Fibroblast of peridontal ligament (primary cell): ENCODE data around the gene HAGHL.

ENCODE experiments used
- DNase-seq: peaks from one replicate; pipeline ENCODE4 v3.0.0-alpha.2; 2010; ENCODE audit errors: extremely low read depth

The HAGHL gene

GRCh38 chr16:754656-755055 lies 27.8 kb downstream of the HAGHL start:
- no peak for DNase-seq

- no peak for DNase-seq
These were observed 29.5 kb downstream of the HAGHL start for GRCh38 chr16:756428-756827.

DNA sequence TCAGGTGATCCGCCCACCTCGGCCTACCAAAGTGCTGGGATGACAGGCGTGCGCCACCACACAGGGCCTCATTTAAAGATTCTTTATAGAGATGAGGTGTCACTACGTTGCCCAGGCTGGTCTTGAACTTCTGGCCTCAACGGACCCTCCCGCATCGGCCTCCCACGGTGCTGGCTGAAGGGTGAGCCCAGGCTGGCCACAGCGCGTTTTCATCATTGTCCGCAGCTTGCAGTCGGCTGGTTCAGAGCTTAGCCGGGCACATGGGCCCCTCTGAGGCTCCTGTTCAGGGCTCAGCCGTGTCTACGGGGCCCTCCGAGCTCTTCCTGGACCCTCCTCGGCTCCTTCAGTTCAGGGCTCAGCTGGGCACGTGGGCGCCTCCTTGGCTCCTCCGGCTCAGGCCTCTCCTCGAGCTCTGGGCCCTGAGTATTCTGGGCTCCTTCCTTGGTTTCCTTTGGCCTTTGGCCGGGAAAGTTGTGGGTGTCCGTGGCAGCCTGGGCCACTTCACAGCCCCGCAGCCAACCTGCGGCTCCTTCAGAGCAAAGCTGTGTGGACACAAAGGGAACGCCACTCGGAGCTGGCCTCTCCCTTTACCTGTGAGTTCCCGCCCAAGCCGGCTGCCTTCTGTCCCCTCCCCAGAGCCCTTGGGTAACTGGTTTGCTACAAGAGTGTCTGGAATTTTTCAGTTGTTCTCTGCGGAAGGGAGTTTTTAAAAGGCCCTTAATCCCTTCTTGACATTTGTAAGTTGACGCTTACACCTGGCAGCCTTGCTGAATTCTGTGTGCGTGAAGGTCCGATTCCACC lies 32.4 kb downstream of the HAGHL start:
- DNase-seq, result no peak

DNA sequence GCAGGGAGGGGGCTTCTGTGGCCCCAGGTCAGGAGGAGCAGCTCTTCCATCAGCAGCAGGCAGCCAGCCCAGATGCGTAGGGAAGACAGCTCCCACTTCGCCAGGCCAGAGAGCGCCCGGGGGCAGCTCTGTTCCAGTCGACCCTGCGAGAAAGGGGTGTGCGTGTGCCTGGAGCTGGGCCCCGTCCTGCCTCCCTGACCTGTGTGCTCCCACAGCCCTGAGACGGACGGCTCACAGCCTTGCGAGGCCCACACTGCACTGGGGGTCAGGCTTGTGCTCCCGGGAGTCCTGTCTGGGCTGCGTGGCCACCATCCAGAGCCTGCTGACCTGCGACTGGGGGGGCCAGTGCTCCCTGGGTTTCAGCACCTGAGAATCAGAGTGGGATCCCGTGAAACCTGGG lies 33.2 kb downstream of the HAGHL start:
- no peak for DNase-seq

GRCh38 chr16:760545-761343 lies 33.8 kb downstream of the HAGHL start, which contains the start of gene MSLN:
TSS of gene MSLN (plus strand) at chr16:760734. CDS start at chr16:762681, 1,947 bp downstream.
- no peak for DNase-seq

GRCh38 chr16:761625-762513 lies 35.0 kb downstream of the HAGHL start:
- no peak for DNase-seq

- no peak for DNase-seq
These were observed 35.8 kb downstream of the HAGHL start for GRCh38 chr16:762595-763268.

DNA sequence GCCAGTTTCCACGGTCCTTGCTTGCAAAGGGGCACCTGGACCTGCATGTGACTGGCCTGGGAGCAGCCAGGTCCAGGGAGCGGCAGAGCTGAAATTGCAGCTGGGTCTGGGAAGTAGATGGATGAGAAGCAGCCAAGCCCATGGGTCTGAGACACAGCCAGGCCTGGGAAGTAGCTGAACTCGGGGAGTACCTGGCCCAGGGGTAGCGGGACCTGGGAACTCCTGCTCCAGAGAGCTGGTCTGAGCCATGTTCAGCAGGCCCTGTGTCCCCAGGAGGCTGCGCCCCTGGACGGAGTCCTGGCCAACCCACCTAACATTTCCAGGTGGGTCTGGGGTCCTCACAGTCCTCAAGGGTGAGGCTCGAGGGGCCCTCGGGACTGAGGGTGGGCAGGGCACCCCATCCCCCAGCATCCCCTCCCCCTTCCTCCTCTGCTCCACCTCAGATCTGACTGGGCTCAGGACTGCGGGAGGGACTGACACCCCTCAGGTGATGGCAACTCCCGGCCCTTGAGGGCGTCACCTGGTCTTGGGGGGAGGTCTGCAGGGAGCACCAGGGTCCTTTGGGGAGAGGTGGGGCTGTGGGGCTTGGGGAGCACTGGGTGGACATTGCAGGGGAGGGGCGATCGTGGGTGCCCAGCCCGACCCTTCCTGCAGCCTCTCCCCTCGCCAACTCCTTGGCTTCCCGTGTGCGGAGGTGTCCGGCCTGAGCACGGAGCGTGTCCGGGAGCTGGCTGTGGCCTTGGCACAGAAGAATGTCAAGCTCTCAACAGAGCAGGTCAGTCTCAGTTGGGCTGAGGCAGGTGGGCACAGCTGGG lies 36.7 kb downstream of the HAGHL start:
- DNase-seq, result no peak

DNA sequence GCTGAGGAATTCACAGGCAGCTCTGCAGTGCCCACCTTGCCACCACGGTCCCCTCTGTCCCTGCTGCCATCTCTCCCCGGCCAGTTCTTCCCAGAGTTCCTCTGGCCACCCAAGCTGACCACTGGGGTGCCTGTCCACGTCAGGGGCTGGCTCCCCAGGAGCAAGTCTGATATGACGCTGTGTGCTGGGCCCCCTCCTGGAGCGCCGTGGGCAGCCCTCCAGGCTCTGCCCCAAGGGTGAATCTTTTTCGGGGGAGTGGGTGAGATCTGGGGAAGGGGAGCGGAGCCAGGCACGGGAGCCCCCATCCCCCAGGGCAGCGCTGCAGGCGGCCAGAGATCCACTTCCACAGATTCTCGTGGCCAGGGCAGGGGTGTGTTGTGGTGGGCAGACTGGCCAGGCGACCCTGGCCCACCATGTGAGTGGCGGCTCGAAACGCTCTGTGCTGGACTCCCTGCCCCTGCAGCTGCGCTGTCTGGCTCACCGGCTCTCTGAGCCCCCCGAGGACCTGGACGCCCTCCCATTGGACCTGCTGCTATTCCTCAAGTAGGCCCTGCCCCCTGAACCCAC lies 37.4 kb downstream of the HAGHL start:
- DNase-seq, result no peak

- no peak for DNase-seq
These were observed 38.1 kb downstream of the HAGHL start for GRCh38 chr16:764848-765487.

GRCh38 chr16:765488-765865 lies 38.6 kb downstream of the HAGHL start:
- DNase-seq, result no peak

GRCh38 chr16:766008-766819 lies 39.3 kb downstream of the HAGHL start:
- DNase-seq, result no peak

DNA sequence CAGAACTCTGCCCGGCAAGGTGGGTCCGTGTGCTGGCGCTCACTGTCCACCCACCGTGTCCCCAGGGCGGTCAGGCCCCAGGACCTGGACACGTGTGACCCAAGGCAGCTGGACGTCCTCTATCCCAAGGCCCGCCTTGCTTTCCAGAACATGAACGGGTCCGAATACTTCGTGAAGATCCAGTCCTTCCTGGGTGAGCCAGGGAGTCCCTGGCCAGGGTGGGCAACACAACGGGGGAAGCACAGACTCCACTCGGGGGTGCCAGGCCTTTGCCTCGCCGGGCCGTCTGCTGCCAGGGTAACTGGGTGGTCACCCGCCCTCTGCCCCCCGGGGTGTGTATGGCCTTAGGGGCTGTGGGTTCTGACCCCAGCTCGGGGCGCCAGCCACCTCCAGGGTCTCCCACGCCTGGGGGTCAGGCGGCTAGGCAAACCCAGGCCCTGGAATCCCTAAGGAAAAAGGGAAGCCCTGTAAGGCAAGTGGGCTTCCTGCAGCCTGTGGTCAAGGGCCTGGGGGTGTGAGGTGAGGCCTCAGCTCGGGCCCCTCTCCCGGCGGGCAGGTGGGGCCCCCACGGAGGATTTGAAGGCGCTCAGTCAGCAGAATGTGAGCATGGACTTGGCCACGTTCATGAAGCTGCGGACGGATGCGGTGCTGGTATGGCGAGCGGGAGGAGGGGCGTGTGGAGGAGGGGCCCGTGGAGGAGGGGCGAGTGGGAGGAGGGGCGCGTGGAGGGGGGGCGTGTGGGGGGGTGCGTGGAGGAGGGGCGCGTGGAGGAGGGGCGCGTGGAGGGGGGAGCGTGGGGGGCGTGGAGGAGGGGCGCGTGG lies 40.1 kb downstream of the HAGHL start:
- no peak for DNase-seq

- DNase-seq, result no peak
These were observed 40.9 kb downstream of the HAGHL start for GRCh38 chr16:767743-768235.

- DNase-seq, result no peak
These were observed 41.5 kb downstream of the HAGHL start for GRCh38 chr16:768428-768827.

GRCh38 chr16:769184-769784 lies 42.4 kb downstream of the HAGHL start:
- no peak for DNase-seq

DNA sequence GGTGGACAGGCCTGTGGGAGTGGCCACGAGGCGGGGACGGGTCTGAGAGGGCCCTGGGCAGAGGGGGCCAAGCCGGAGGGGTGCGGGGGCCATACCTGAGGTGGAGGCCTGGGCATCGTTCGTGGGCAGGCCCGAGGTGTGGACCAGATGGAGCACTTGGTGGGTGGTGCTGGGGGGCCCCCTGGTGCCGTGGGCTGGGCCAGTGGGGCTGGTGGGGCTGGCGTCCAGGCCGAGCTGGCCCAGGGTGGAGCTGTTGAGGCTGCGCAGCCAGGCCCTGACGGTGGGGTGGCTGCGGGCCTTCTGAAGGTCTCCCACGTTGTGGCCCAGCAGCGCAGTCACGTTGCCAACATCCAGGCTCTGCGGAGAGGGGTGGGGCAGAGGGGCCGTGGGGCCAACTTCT lies 43.0 kb downstream of the HAGHL start:
- no peak for DNase-seq
